Measurements from ENCODE around the gene PARL.

GRCh38 chr3:183913580-183913920, 28.9 kb upstream of the PARL start:
- TF ChIP-seq POLR2A (IDR thresholded peaks at IDR 0.05): no peak
- TF ChIP-seq CTCF (IDR thresholded peaks at IDR 0.05): no peak

Measured in heart left ventricle (tissue), 13 donors.